Panc1 (cell line): ENCODE measurements around the gene GNAS. TPM values are rescaled to one million over a fixed set of nuclear protein-coding genes. Genes with fewer than 3 reads are reported as not detected.
A peak's percentile ranks its signal among the peaks of the same experiment; 100 is the strongest.

Experiments used
- ATAC-seq: fragments of 200-7000 bp; cut with Tn5 transposase; 2 replicates; pipeline ENCODE4 v1.9.1; 2020; ENCODE audit warnings: mild to moderate bottlenecking, moderate library complexity
- Bru-seq: library from RNA; stranded (reverse); fragments of 400-500 nt; gene quantifications from one replicate; lab custom pipeline; 2021; lab: Mats Ljungman, UMichigan
- BruChase-seq, 2 experiments: library from RNA; stranded (reverse); fragments of 400-500 nt; gene quantifications; one replicate each; lab custom pipeline; 2021; lab: Mats Ljungman, UMichigan
- BruUV-seq: library from RNA; stranded (reverse); fragments of 400-500 nt; replicated peaks from 2 replicates; lab custom pipeline; 2021; lab: Mats Ljungman, UMichigan
- CTCF ChIA-PET: fragments of 300-600 bp; sonication (Branson Sonifier 250); formaldehyde crosslinking; loops from one replicate; lab custom pipeline; 2022; ENCODE audit warnings: antibody characterized with exemption; lab: Charles Lee
- POLR2A ChIA-PET: fragments of 300-600 bp; sonication (Branson Sonifier 250); formaldehyde crosslinking; loops from one replicate; lab custom pipeline; 2022; ENCODE audit warnings: antibody characterized with exemption; lab: Charles Lee
- DNase-seq: peaks from one replicate; pipeline ENCODE4 v3.0.0-alpha.2; 2010; ENCODE audit warnings: low read depth, low spot score
- H3K27ac ChIP-seq: 2 replicates; pipeline ENCODE4 v1.5.1; 2011; ENCODE audit warnings: mild to moderate bottlenecking, low read length, inconsistent platforms
- H3K27me3 ChIP-seq: fragments of 200-500 bp; sonication (Bioruptor generic); 2 replicates; pipeline ENCODE4 v1.6.0; 2014; ENCODE audit warnings: low read length, inconsistent platforms; ENCODE audit not compliant: control insufficient read depth, insufficient read depth
- H3K36me3 ChIP-seq: fragments of 200-500 bp; sonication (Bioruptor generic); 2 replicates; pipeline ENCODE4 v1.5.1; 2014; ENCODE audit warnings: inconsistent platforms, mild to moderate bottlenecking, low read length, moderate library complexity; ENCODE audit not compliant: control insufficient read depth, insufficient read depth
- H3K4me1 ChIP-seq: 2 replicates; pipeline ENCODE4 v1.5.1; 2011; ENCODE audit warnings: inconsistent platforms, mild to moderate bottlenecking, low read length, moderate library complexity; ENCODE audit not compliant: control insufficient read depth, insufficient read depth
- H3K4me3 ChIP-seq, 2 experiments: 2 replicates each; pipeline ENCODE4 v1.5.1; 2011 to 2012; ENCODE audit warnings: low read depth in 2 of 2, low read length in 2 of 2, mild to moderate bottlenecking in 2 of 2, inconsistent platforms in 1 of 2, moderate library complexity in 1 of 2
- H3K9me3 ChIP-seq: fragments of 200-500 bp; sonication (Bioruptor generic); 2 replicates; pipeline ENCODE4 v1.5.1; 2014; ENCODE audit warnings: low read depth, mild to moderate bottlenecking, inconsistent platforms, low read length, moderate library complexity; ENCODE audit not compliant: control insufficient read depth, insufficient read depth
- POLR2AphosphoS5 ChIP-seq: IDR thresholded peaks from 2 replicates; pipeline ENCODE4 v1.6.1; 2012; ENCODE audit warnings: mild to moderate bottlenecking, low read depth, low read length, moderate library complexity
- SIN3A ChIP-seq: IDR thresholded peaks from 2 replicates; pipeline ENCODE4 v1.6.1; 2012; ENCODE audit warnings: low read depth, mild to moderate bottlenecking, low read length, moderate library complexity, borderline replicate concordance; ENCODE audit not compliant: insufficient read depth
- TCF7L2 ChIP-seq: IDR thresholded peaks from 2 replicates; pipeline ENCODE4 v1.6.1; 2011; ENCODE audit warnings: mild to moderate bottlenecking, low read depth, low read length, inconsistent platforms
- in situ Hi-C: cut with HindIII; loops from 2 replicates; pipeline ENCODE4 v1.10.0; 2016; ENCODE audit warnings: low sequenced_read_pairs, low pct_unique_long_range_greater_than_20kb
- intact Hi-C: fragments of 100-400 bp; cut with micrococcal nuclease; formaldehyde crosslinking; loops from one replicate; pipeline ENCODE4 v1.10.0; 2022; ENCODE audit not compliant: unreplicated experiment
- long read RNA-seq: library from polyadenylated mRNA; unstranded; transcript quantifications from one replicate; pipeline ENCODE4 v2.0.0, GENCODE V29; 2021; ENCODE audit not compliant: unreplicated experiment
- polyA plus RNA-seq: library from polyadenylated mRNA; unstranded; fragments of >200 nt; gene quantifications from one replicate; pipeline ENCODE4 v1.2.1, GENCODE V29; 2012; ENCODE audit warnings: missing spikeins; ENCODE audit not compliant: insufficient read length
- total RNA-seq: library from RNA; stranded (reverse); gene quantifications from one replicate; pipeline ENCODE4 v1.2.1, GENCODE V29; 2021; ENCODE audit not compliant: unreplicated experiment
- TF ChIP-seq, protein P1 (sequence below), 2 experiments: IDR thresholded peaks; 2 replicates each; pipeline ENCODE4 v1.6.1; 2011 to 2012; ENCODE audit warnings: low read depth in 2 of 2, control low read depth in 1 of 2, low read length in 1 of 2, mild to moderate bottlenecking in 1 of 2, moderate library complexity in 1 of 2; ENCODE audit not compliant: insufficient read depth in 1 of 2
- TF ChIP-seq, protein P2 (sequence below): fragments of 450-650 bp; IDR thresholded peaks from 2 replicates; pipeline ENCODE4 v1.5.1; 2017; ENCODE audit warnings: mild to moderate bottlenecking

The GNAS gene
- total RNA-seq: 756 TPM
- 1,834 TPM for polyA plus RNA-seq
- percentile 81 among the genes with signal in this experiment for Bru-seq, nascent RNA
- percentile 84 among the genes with signal in this experiment for BruChase-seq, experiment 1, labeled RNA remaining after a 2-hour chase
- BruChase-seq, experiment 2, labeled RNA remaining after a 6-hour chase: percentile 84 among the genes with signal in this experiment
- long read RNA-seq, transcript GNAS-210 (13 exons, 1,972 nt): minor isoform, 360 of 1,763 reads
- long read RNA-seq, transcript GNAS-231 (2 exons, 493 nt): minor isoform, 137 of 1,763 reads
- long read RNA-seq, transcript GNAS-211 (12 exons, 1,931 nt): major isoform, 663 of 1,763 reads
- long read RNA-seq, transcript GNAS-201 (12 exons, 1,866 nt): minor isoform, 327 of 1,763 reads
- long read RNA-seq, partial matches to known transcripts: 166 of 1,763 reads
- long read RNA-seq, other reads (novel, unspliced or antisense): 35 of 1,763 reads

DNA sequence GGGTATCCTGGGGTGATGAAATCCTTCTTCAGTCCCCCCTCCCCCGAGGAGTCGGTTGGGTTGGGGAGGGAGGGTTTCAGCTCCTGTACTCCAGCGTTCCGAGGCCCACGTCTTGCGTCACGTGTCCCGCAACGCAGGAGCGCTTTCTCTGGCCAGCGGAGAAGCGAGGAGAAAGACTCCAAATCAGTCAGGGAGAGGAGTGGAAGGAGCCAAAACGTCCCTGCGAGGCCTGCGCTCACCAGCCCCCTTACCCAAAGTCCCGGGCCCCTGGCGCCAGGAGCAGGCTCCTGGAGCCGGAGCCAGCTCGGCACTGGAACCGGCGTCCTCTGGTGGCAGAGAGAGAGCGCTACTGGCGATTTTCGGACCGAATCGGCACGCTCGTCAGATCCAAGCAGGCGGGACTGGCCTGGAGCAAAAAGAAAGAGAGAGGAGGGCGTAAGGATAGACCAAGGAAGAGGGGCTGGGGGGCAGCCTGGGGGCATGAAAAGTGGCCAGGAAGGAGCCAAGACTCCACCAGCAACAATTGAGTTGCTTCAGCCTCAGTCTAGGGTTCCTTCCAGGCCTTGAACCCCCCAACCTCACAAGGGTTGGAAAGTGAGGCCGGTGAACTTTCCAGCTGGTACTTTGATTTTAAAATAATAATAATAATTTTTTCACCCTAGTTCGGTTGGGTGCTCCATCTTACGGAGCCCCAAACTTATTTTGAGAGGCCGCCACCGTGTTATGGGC lies at the start of gene GNAS:
GNAS (plus strand) TSS at position 174 of the 729 bp plus-strand sequence.
- intact Hi-C loops: no loop called here
- BruUV-seq: no TSS peak
- H3K27ac ChIP-seq: no peak within 1 kb of the TSS
- in situ Hi-C loops: no loop called here
- ChIA-PET POLR2A (no interaction called here), CTCF (no interaction called here)
- peaks cover 6% of the 10 kb centered on the region; the same call in 1 of the 2 replicates for H3K27me3 ChIP-seq
- H3K4me3 ChIP-seq: no peak within 1 kb of the TSS
- no peaks in the 10 kb centered on the region for H3K4me1 ChIP-seq
- DNase-seq (no peak), ATAC-seq (no peak)
- H3K9me3 ChIP-seq: no peaks in the 10 kb centered on the region
- TF ChIP-seq, protein P1, sequence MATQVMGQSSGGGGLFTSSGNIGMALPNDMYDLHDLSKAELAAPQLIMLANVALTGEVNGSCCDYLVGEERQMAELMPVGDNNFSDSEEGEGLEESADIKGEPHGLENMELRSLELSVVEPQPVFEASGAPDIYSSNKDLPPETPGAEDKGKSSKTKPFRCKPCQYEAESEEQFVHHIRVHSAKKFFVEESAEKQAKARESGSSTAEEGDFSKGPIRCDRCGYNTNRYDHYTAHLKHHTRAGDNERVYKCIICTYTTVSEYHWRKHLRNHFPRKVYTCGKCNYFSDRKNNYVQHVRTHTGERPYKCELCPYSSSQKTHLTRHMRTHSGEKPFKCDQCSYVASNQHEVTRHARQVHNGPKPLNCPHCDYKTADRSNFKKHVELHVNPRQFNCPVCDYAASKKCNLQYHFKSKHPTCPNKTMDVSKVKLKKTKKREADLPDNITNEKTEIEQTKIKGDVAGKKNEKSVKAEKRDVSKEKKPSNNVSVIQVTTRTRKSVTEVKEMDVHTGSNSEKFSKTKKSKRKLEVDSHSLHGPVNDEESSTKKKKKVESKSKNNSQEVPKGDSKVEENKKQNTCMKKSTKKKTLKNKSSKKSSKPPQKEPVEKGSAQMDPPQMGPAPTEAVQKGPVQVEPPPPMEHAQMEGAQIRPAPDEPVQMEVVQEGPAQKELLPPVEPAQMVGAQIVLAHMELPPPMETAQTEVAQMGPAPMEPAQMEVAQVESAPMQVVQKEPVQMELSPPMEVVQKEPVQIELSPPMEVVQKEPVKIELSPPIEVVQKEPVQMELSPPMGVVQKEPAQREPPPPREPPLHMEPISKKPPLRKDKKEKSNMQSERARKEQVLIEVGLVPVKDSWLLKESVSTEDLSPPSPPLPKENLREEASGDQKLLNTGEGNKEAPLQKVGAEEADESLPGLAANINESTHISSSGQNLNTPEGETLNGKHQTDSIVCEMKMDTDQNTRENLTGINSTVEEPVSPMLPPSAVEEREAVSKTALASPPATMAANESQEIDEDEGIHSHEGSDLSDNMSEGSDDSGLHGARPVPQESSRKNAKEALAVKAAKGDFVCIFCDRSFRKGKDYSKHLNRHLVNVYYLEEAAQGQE (IDR thresholded peaks at IDR 0.05; ENCODE audit: insufficient read depth in 1 of 2, low read depth in 2 of 2, low read length in 1 of 2): no peak
- TF ChIP-seq TCF7L2 (no peak), POLR2AphosphoS5 (no peak), SIN3A (no peak)
- TF ChIP-seq, protein P2, sequence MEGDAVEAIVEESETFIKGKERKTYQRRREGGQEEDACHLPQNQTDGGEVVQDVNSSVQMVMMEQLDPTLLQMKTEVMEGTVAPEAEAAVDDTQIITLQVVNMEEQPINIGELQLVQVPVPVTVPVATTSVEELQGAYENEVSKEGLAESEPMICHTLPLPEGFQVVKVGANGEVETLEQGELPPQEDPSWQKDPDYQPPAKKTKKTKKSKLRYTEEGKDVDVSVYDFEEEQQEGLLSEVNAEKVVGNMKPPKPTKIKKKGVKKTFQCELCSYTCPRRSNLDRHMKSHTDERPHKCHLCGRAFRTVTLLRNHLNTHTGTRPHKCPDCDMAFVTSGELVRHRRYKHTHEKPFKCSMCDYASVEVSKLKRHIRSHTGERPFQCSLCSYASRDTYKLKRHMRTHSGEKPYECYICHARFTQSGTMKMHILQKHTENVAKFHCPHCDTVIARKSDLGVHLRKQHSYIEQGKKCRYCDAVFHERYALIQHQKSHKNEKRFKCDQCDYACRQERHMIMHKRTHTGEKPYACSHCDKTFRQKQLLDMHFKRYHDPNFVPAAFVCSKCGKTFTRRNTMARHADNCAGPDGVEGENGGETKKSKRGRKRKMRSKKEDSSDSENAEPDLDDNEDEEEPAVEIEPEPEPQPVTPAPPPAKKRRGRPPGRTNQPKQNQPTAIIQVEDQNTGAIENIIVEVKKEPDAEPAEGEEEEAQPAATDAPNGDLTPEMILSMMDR: peak; percentile 43
- no peaks in the 10 kb centered on the region for H3K36me3 ChIP-seq

DNA sequence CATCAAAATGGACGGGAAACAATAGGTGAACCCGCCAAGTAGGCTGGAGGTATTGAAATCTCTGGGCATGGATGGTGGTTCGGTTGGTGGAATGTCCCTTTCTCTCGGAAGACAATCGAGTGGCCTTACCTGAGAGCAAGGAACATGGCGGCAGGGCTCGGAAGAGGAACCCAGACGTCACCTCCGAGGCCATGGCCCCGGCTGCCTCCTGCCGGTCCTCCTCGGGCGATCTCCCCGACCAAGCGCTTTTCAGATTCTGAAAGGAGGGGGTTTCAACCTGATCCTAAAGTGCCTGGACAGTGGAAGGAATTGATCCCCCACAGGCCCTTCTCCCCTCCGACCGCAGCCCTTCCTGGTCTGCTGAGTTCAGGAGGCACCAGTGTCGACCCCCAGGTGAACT lies 49.0 kb upstream of the GNAS start:
- H3K4me1 ChIP-seq: no peaks in the 10 kb centered on the region
- intact Hi-C loops: no loop called here
- H3K27ac ChIP-seq: no peak overlapping the region
- ATAC-seq: no peak
- DNase-seq: no peak
- BruUV-seq: no TSS peak
- H3K4me3 ChIP-seq: no peak overlapping the region
- peaks cover 12% of the 10 kb centered on the region for H3K27me3 ChIP-seq
- TF ChIP-seq, protein P1 (IDR thresholded peaks at IDR 0.05; ENCODE audit: insufficient read depth in 1 of 2, low read depth in 2 of 2, low read length in 1 of 2): no peak
- TF ChIP-seq, protein P2: no peak
- TF ChIP-seq SIN3A (no peak), TCF7L2 (no peak), POLR2AphosphoS5 (no peak)
- in situ Hi-C loops: no loop called here
- POLR2A ChIA-PET: no interaction called here
- CTCF ChIA-PET: no interaction called here
- H3K36me3 ChIP-seq: no peaks in the 10 kb centered on the region
- H3K9me3 ChIP-seq: no peaks in the 10 kb centered on the region
